Activated naive CD8-positive, alpha-beta T cell (primary cell): Measurements from ENCODE around the gene RAD51D.
"Not testable (repeated sequence)": the region's sequence is repeated elsewhere in the genome, so short reads cannot be mapped to it uniquely, and the experiment has no call there.

Source experiments
- H3K27ac Mint-ChIP-seq: one replicate; pipeline ENCODE4 v1.8.0; 2021; ENCODE audit warnings: mixed read lengths
- H3K27me3 Mint-ChIP-seq: one replicate; pipeline ENCODE4 v1.8.0; 2021; ENCODE audit warnings: mixed read lengths
- H3K36me3 Mint-ChIP-seq: one replicate; pipeline ENCODE4 v1.8.0; 2021; ENCODE audit warnings: mixed read lengths
- H3K4me1 Mint-ChIP-seq: one replicate; pipeline ENCODE4 v1.8.0; 2021; ENCODE audit warnings: low read depth, mixed read lengths
- H3K4me3 Mint-ChIP-seq: one replicate; pipeline ENCODE4 v1.8.0; 2021; ENCODE audit warnings: mild to moderate bottlenecking, mixed read lengths
- H3K9me3 Mint-ChIP-seq: one replicate; pipeline ENCODE4 v1.8.0; 2021; ENCODE audit warnings: low read depth, mixed read lengths

The RAD51D gene

DNA sequence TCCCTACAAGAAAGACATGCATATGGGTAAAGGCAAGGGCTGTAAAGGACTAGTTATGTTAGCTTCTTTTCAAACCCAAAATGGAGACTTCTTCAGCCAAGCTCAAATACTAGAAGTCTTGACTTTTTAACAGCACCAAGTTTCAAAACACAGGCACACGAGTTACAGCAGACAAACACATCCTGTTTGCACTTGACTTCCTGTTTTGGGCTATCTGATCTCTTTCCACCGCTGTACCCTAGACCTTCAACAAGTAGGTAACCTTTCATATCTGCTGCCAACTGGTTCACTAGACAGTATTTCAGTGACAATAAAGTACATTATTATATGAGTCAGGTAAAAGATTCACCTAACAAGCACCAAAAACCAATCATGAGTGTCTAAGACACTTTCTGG lies 68.5 kb downstream of the RAD51D start:
- peak overlapping the region; percentile 89 for H3K27ac Mint-ChIP-seq
- peaks cover 13% of the 10 kb centered on the region for H3K36me3 Mint-ChIP-seq
- H3K4me3 Mint-ChIP-seq: peak overlapping the region; percentile 57
- H3K27me3 Mint-ChIP-seq: no peaks in the 10 kb centered on the region
- peaks cover 76% of the 10 kb centered on the region for H3K4me1 Mint-ChIP-seq
- peaks cover 3% of the 10 kb centered on the region for H3K9me3 Mint-ChIP-seq

DNA sequence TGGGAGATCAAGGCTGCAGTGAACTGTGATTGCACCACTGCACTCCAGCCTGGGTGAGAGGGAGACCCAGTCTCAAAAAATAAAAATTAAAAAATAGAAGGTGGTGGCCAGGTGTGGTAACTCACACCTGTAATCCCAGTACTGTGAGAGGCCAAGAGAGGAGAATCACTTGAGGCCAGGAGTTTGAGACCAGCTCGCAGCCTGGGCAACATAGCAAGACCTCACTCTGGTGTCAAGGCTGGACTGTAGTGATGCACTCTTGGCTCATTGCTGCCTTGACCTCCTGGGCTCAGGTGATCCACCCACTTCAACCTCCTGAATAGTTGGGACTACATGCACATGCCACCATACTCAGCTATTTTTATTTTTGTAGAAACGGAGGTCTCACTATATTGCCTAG lies 69.5 kb downstream of the RAD51D start:
- Mint-ChIP-seq H3K36me3 (peaks cover 10% of the 10 kb centered on the region), H3K4me3 (no peak overlapping the region), H3K9me3 (peaks cover 3% of the 10 kb centered on the region), H3K4me1 (peaks cover 78% of the 10 kb centered on the region), H3K27ac (peak overlapping the region; percentile 76), H3K27me3 (no peaks in the 10 kb centered on the region)

DNA sequence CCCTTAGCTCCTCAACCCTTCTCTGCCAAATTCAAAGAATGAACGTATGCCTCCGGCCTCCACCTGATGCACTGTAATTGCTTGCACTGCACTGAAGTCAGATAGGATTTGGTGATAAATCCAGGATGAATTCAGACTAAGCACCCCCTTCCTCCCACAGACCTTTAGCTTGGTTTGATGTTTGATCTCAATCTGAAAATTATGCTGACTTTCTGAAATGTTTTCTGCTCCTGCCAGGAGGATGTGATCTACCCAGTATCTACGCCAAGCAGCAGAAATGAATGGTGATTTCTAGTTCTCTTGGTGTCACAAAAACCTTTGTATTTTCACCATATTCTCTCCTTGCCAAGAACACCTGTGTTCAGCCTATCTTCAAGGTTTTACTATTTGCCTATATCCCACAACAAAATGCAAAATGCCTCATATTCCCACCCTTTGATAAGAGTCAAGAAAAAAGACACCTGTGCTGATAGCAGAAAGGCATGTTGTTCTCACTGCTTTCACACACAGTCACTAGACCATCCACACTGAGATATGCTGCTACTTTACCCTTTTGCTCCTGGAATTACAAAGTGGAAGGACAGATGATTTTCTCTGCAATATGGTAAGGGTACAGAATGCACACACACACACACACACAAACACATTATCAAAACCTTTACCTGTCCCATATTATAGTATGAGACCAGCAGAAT lies 70.8 kb downstream of the RAD51D start:
- Mint-ChIP-seq H3K9me3 (no peaks in the 10 kb centered on the region), H3K4me1 (peaks cover 79% of the 10 kb centered on the region), H3K36me3 (peaks cover 5% of the 10 kb centered on the region), H3K27ac (peak overlapping the region; percentile 76), H3K4me3 (peak overlapping the region; percentile 51), H3K27me3 (no peaks in the 10 kb centered on the region)

DNA sequence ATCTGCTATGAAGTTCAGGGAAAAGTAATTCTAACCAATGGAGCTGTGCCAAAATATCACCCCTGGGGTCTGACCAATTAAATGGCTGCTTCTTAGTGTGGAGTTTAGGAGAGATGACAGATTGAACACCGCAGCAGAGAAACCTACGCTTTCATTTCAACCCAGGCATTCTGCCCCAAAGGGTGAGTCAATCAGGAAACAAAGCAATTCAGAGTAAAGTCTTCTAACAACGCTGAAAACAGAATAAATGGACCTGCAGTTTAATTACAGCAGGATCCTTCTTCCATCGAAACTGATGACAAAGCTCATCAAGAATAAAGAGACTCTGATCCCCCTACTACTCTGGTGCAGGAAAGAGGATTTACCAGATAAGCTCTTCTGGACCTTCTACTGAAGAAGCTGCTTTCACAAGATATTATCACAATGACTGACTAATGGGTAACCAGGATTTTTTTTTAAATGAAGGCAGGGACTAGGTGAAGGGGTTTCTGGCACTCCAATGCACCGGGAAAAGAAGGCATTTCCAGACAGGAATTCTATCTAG lies 72.8 kb downstream of the RAD51D start:
- Mint-ChIP-seq H3K36me3 (no peaks in the 10 kb centered on the region), H3K27ac (peak overlapping the region; percentile 95), H3K4me1 (peaks cover 73% of the 10 kb centered on the region), H3K27me3 (no peaks in the 10 kb centered on the region), H3K9me3 (no peaks in the 10 kb centered on the region), H3K4me3 (peak overlapping the region; percentile 83)

DNA sequence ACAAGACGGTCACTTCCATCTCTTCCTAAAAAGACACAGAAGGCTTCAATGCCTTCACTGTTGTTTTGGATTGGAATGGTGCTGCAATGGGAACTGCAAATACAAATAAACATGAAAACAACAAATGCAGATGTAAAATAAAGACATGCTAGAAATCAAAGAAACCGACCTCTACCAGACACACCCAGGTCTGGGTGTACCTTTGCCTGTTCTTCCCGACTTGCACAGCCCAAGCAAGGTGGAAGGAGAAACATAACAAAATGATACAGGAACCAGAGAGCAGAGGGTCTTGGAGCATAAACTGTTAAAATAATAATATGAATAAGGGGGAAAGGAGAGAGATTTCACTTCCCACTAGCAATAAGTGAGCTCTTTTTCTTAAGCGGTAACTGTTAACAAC lies 73.4 kb downstream of the RAD51D start:
- Mint-ChIP-seq H3K27me3 (no peaks in the 10 kb centered on the region), H3K4me1 (peaks cover 70% of the 10 kb centered on the region), H3K27ac (peak overlapping the region; percentile 95), H3K36me3 (peaks cover under 1% of the 10 kb centered on the region), H3K4me3 (peak overlapping the region; percentile 83), H3K9me3 (no peaks in the 10 kb centered on the region)

DNA sequence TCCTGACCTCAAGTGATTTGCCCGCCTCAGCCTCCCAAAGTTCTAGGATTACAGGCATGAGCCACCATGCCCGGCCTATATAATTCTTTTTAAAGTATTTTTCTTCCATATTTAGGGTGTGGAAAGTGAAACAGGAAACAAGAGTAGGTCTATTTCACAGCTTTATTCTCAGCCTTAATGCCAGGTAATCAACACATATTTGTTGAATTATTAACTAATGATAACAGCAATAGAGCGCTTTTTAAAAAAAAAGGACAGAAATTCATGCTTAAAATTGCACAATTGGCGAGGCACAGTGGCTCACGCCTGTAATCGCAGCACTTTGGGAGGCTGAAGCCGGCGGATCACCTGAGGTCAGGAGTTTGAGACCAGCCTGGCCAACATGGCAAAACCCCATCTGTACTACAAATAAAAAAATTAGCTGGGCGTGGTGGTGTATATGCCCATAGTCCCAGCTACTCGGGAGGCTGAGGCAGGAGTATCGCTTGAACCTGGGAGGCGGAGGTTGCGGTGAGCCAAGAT lies 74.1 kb downstream of the RAD51D start:
- not testable (repeated sequence) for H3K9me3 Mint-ChIP-seq, H3K27me3 Mint-ChIP-seq, H3K36me3 Mint-ChIP-seq
- Mint-ChIP-seq H3K27ac (peak overlapping the region; percentile 95), H3K4me3 (peak overlapping the region; percentile 83), H3K4me1 (peaks cover 69% of the 10 kb centered on the region)

DNA sequence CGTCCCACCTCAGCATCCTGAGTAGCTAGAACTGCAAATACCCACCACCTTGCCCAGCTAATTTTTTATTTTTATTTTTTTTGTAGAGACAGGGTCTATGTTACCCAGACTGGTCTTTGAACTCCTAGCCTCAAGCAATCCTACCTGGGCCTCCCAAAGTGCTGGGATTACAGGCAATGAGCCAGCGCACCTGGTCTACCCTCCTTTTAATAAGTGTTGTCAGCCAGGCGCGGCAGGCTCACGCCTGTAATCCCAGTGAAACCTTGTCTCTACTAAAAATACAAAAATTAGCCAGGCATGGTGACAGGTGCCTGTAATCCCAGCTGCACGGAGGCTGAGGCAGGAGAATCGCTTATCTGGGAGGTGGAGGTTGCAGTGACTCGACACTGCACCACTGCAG lies 75.5 kb downstream of the RAD51D start:
- H3K4me1 Mint-ChIP-seq: peaks cover 64% of the 10 kb centered on the region
- peaks cover 4% of the 10 kb centered on the region for H3K36me3 Mint-ChIP-seq
- H3K9me3 Mint-ChIP-seq: no peaks in the 10 kb centered on the region
- H3K27me3 Mint-ChIP-seq: no peaks in the 10 kb centered on the region
- peak overlapping the region; percentile 95 for H3K27ac Mint-ChIP-seq
- H3K4me3 Mint-ChIP-seq: no peak overlapping the region
